Hematopoietic multipotent progenitor cell (in vitro differentiated cells): Measurements from ENCODE around the gene TMEM44. TPM values are rescaled to one million over a fixed set of nuclear protein-coding genes. Genes with fewer than 3 reads are reported as not detected.
A peak's percentile ranks its signal among the peaks of the same experiment; 100 is the strongest.

Experiments
- DNase-seq, 3 donors: peaks; one replicate each; pipeline ENCODE4 v3.0.0-alpha.2; 2011 to 2015; ENCODE audit warnings: low read depth in 2 of 3, low spot score in 2 of 3
- total RNA-seq: library from RNA; depleted of rRNA; stranded (reverse); fragments of >200 nt; gene quantifications from one replicate; pipeline ENCODE4 v1.2.3, GENCODE V29; 2012

TMEM44 gene
- total RNA-seq, 1 donor = 27.2 TPM

GRCh38 chr3:194584320-194584776, 48.9 kb downstream of the TMEM44 start:
- DNase-seq = no peak

- DNase-seq = no peak
Measured at GRCh38 chr3:194582196-194582905, 50.9 kb downstream of the TMEM44 start.

- no peak for DNase-seq
Measured at GRCh38 chr3:194579091-194579606, 54.1 kb downstream of the TMEM44 start.

- DNase-seq = no peak
Measured at GRCh38 chr3:194577986-194578905, 55.0 kb downstream of the TMEM44 start.

GRCh38 chr3:194575484-194576210, 57.6 kb downstream of the TMEM44 start:
- no peak for DNase-seq

GRCh38 chr3:194574639-194575483, 58.4 kb downstream of the TMEM44 start:
- DNase-seq = no peak

- DNase-seq = peak in 2 of 3 donors; percentile 50 to 72
Measured at GRCh38 chr3:194573680-194574437, 59.4 kb downstream of the TMEM44 start.

GRCh38 chr3:194572944-194573491, 60.2 kb downstream of the TMEM44 start:
- DNase-seq = no peak

GRCh38 chr3:194572143-194572789, 61.0 kb downstream of the TMEM44 start:
- DNase-seq = peak in 1 of 3 donors; percentile 14

GRCh38 chr3:194571491-194572142, 61.6 kb downstream of the TMEM44 start:
- no peak for DNase-seq

GRCh38 chr3:194570898-194571297, 62.3 kb downstream of the TMEM44 start:
- DNase-seq = no peak

GRCh38 chr3:194570235-194570634, 63.0 kb downstream of the TMEM44 start:
- DNase-seq = no peak

- DNase-seq = no peak
Measured at GRCh38 chr3:194569252-194569651, 64.0 kb downstream of the TMEM44 start.

GRCh38 chr3:194565597-194566190, 67.5 kb downstream of the TMEM44 start:
- no peak for DNase-seq

- no peak for DNase-seq
Measured at GRCh38 chr3:194562986-194563385, 70.2 kb downstream of the TMEM44 start.

GRCh38 chr3:194561306-194561974, 71.8 kb downstream of the TMEM44 start:
- DNase-seq = peak in 1 of 3 donors; percentile 26

- DNase-seq = no peak
Measured at GRCh38 chr3:194560047-194560446, 73.2 kb downstream of the TMEM44 start.
